Keratinocyte (primary cell): Measurements from ENCODE around the gene CHCHD10. TPM values are rescaled to one million over a fixed set of nuclear protein-coding genes. Genes with fewer than 3 reads are reported as not detected.

ENCODE experiments used
- DNase-seq: peaks from one replicate; pipeline ENCODE4 v3.0.0-alpha.2; 2011; ENCODE audit warnings: low read depth, missing footprints, low spot score
- FAIRE-seq: peaks from 2 replicates; lab custom pipeline; 2011; peaks lifted over from hg19 to GRCh38; lab: Jason Lieb, UNC
- H2AFZ ChIP-seq: 2 replicates; pipeline ENCODE4 v1.6.0; 2012; ENCODE audit warnings: low read length, control low read depth, inconsistent platforms; ENCODE audit not compliant: control insufficient read depth
- H3K27ac ChIP-seq: 2 replicates; pipeline ENCODE4 v1.5.1; 2011; ENCODE audit warnings: low read length; ENCODE audit not compliant: control insufficient read depth, insufficient read depth
- H3K27me3 ChIP-seq: 3 replicates; pipeline ENCODE4 v1.6.0; 2011; ENCODE audit warnings: low read length; ENCODE audit not compliant: control insufficient read depth, insufficient read depth; ENCODE audit errors: extremely low read depth
- H3K36me3 ChIP-seq, 2 experiments: 2 replicates in 1 of 2; 3 replicates in 1 of 2; pipeline ENCODE4 v1.5.1; 2011; ENCODE audit warnings: low read length in 2 of 2, mild to moderate bottlenecking in 1 of 2; ENCODE audit not compliant: control insufficient read depth in 2 of 2, insufficient read depth in 2 of 2; ENCODE audit errors: extremely low read depth in 1 of 2
- H3K4me1 ChIP-seq: 3 replicates; pipeline ENCODE4 v1.5.1; 2011; ENCODE audit warnings: low read length; ENCODE audit not compliant: control insufficient read depth, insufficient read depth; ENCODE audit errors: extremely low read depth
- H3K4me2 ChIP-seq: 3 replicates; pipeline ENCODE4 v1.6.0; 2011; ENCODE audit warnings: low read depth, low read length; ENCODE audit not compliant: control insufficient read depth, insufficient read depth; ENCODE audit errors: extremely low read depth
- H3K4me3 ChIP-seq, 3 experiments: fragments of 200-600 bp in 1 of 3; sonication (generic) in 1 of 3; 2 replicates in 2 of 3; 3 replicates in 1 of 3; pipeline ENCODE4 v1.5.1; 2011 to 2016; ENCODE audit warnings: low read length in 3 of 3, mild to moderate bottlenecking in 3 of 3, control low read depth in 2 of 3, inconsistent platforms in 1 of 3, low read depth in 1 of 3, mixed read lengths in 1 of 3, mixed run types in 1 of 3, moderate library complexity in 1 of 3; ENCODE audit not compliant: control insufficient read depth in 2 of 3, insufficient read depth in 2 of 3; ENCODE audit errors: extremely low read depth in 1 of 3
- H3K79me2 ChIP-seq: 2 replicates; pipeline ENCODE4 v1.6.0; 2012; ENCODE audit warnings: low read length; ENCODE audit not compliant: control insufficient read depth, insufficient read depth
- H3K9ac ChIP-seq: 3 replicates; pipeline ENCODE4 v1.6.0; 2011; ENCODE audit warnings: low read length; ENCODE audit not compliant: control insufficient read depth, insufficient read depth; ENCODE audit errors: extremely low read depth
- H3K9me1 ChIP-seq: 3 replicates; pipeline ENCODE4 v1.6.0; 2011; ENCODE audit warnings: low read length; ENCODE audit not compliant: control insufficient read depth, insufficient read depth; ENCODE audit errors: extremely low read depth
- H3K9me3 ChIP-seq: 2 replicates; pipeline ENCODE4 v1.5.1; 2012; ENCODE audit warnings: low read depth, low read length; ENCODE audit not compliant: control insufficient read depth
- H4K20me1 ChIP-seq: 3 replicates; pipeline ENCODE4 v1.6.0; 2011; ENCODE audit warnings: low read length; ENCODE audit not compliant: control insufficient read depth, insufficient read depth; ENCODE audit errors: extremely low read depth
- EZH2 ChIP-seq: IDR thresholded peaks from one replicate; pipeline ENCODE4 v1.6.1; 2012; ENCODE audit warnings: inconsistent platforms, mild to moderate bottlenecking, low read length, moderate library complexity
- dilution Hi-C: fragments of 300-500 bp; cut with MboI; formaldehyde crosslinking; loops from one replicate; pipeline ENCODE4 v1.7.0; 2020; ENCODE audit warnings: low sequenced_read_pairs; ENCODE audit not compliant: extremely low pct_ligation_motif_present
- polyA plus RNA-seq, 5 experiments: library from polyadenylated mRNA; depleted of rRNA in 3 of 5; stranded (reverse) in 3 of 5; stranded (forward) in 1 of 5; unstranded in 1 of 5; fragments of >200 nt; gene quantifications; 1 replicate in 1 of 5; 2 replicates in 3 of 5; 3 replicates in 1 of 5; pipeline versions ENCODE4 v1.2.1 to v1.2.3, GENCODE V29; 2011 to 2012; ENCODE audit warnings: missing spikeins in 2 of 5, low read depth in 1 of 5, low replicate concordance in 1 of 5
- TF ChIP-seq, protein P1 (sequence below), 3 experiments: IDR thresholded peaks in 1 of 3; conservative IDR thresholded peaks in 1 of 3; optimal IDR thresholded peaks in 1 of 3; 2 replicates in 2 of 3; 3 replicates in 1 of 3; pipeline versions ENCODE3 to v1.5.1; 2011; ENCODE audit warnings: low read length in 3 of 3, mild to moderate bottlenecking in 3 of 3, moderate library complexity in 2 of 3, control low read depth in 1 of 3, inconsistent platforms in 1 of 3; ENCODE audit not compliant: insufficient read depth in 2 of 3; ENCODE audit errors: extremely low read depth in 1 of 3

Gene CHCHD10
- polyA plus RNA-seq, 1 donor (not counting 4 experiments of a cell fraction or from before 2014, with no cell fraction given) = 10.4 TPM

DNA sequence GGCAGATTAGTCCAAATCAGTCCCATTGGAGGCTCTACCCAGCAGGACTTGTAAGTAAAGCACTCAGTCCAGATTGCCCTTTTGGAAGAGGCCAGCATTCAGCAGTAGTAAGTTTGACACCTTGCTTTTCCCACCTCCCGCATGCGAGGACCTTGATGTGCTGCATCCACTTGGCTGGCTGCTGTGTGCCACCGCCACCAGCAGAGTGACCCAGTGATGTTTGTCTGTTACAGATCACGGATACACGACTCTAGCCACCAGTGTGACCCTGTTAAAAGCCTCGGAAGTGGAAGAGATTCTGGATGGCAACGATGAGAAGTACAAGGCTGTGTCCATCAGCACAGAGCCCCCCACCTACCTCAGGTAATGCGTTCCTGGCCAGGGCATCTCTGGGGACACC lies 25.6 kb upstream of the CHCHD10 start:
- Histone ChIP-seq H3K4me2 (no peak overlapping the region), H3K9me1 (no peaks in the 10 kb centered on the region), H3K4me3 (no peak overlapping the region), H3K36me3 (peaks cover 22 to 25% of the 10 kb centered on the region in 2 experiments), H4K20me1 (peaks cover 6% of the 10 kb centered on the region), H3K4me1 (no peaks in the 10 kb centered on the region), H3K79me2 (peaks cover 41% of the 10 kb centered on the region), H2AFZ (no peak overlapping the region), H3K9ac (no peak overlapping the region), H3K27me3 (no peaks in the 10 kb centered on the region), H3K27ac (no peak overlapping the region), H3K9me3 (no peaks in the 10 kb centered on the region)
- no peak for DNase-seq
- TF ChIP-seq EZH2 = no peak
- TF ChIP-seq, protein P1, sequence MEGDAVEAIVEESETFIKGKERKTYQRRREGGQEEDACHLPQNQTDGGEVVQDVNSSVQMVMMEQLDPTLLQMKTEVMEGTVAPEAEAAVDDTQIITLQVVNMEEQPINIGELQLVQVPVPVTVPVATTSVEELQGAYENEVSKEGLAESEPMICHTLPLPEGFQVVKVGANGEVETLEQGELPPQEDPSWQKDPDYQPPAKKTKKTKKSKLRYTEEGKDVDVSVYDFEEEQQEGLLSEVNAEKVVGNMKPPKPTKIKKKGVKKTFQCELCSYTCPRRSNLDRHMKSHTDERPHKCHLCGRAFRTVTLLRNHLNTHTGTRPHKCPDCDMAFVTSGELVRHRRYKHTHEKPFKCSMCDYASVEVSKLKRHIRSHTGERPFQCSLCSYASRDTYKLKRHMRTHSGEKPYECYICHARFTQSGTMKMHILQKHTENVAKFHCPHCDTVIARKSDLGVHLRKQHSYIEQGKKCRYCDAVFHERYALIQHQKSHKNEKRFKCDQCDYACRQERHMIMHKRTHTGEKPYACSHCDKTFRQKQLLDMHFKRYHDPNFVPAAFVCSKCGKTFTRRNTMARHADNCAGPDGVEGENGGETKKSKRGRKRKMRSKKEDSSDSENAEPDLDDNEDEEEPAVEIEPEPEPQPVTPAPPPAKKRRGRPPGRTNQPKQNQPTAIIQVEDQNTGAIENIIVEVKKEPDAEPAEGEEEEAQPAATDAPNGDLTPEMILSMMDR (optimal IDR thresholded peaks at IDR 0.05 in 1 of 3, IDR thresholded peaks at IDR 0.05 in 1 of 3, conservative IDR thresholded peaks at IDR 0.05 in 1 of 3; ENCODE audit: extremely low read depth in 1 of 3, insufficient read depth in 2 of 3, low read length in 3 of 3) = no peak
- dilution Hi-C loops = no loop called here
- FAIRE-seq = no peak

DNA sequence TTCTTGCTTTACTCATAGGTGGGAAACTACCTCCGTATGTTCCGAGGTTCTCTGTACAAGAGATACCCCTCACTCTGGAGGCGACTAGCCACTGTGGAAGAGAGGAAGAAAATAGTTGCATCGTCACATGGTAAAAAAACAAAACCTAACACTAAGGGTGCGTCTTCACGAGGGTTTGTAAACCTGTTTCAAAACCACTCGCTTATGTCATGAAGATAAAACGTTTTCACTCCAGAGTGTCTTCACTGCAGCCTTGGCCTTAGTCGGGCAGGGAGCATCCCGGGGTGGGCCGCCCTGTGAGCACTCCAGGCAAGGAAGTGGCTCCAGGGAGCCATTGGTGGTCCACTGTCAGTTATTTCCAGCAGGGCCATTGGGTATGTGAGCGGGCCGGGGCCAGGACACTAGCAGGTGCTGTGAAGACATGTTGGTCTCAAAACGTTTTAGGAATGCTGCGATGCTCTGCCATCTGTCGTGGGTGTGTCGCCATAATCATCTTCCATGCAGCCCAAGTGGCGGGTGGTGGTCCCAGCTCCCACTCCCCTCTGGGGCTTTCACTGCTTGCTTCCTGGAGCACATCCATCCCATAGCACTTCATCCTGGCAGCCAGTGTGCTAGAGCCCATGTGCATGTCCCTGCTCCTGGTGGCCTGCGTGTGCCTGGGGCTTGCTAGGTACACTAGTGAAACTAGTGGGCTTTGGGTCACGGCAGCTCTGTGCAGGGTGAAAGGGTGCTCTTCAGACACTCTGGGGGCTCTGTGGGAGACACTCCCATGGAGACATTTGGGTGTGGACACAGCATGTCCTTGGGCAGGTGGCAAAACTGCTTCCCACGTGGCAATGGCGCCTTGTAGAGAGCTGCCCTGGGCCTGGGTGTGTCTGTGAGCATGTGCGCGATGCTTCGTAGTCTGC lies 24.2 kb upstream of the CHCHD10 start:
- H4K20me1 ChIP-seq = peaks cover 13% of the 10 kb centered on the region

More for the DNA sequence above, 24.2 kb upstream of the CHCHD10 start:
- H3K9me1 ChIP-seq = no peaks in the 10 kb centered on the region
- no peak overlapping the region for H3K4me2 ChIP-seq
- peaks cover 51% of the 10 kb centered on the region for H3K79me2 ChIP-seq
- dilution Hi-C loops = no loop called here
- H3K9ac ChIP-seq = no peak overlapping the region
- FAIRE-seq (no peak), DNase-seq (no peak)
- no peaks in the 10 kb centered on the region for H3K9me3 ChIP-seq
- H2AFZ ChIP-seq = no peak overlapping the region
- peaks cover 5% of the 10 kb centered on the region for H3K4me1 ChIP-seq
- TF ChIP-seq EZH2 = no peak
- TF ChIP-seq, protein P1 (optimal IDR thresholded peaks at IDR 0.05 in 1 of 3, IDR thresholded peaks at IDR 0.05 in 1 of 3, conservative IDR thresholded peaks at IDR 0.05 in 1 of 3; ENCODE audit: extremely low read depth in 1 of 3, insufficient read depth in 2 of 3, low read length in 3 of 3) = no peak
- no peak overlapping the region for H3K27ac ChIP-seq
- H3K36me3 ChIP-seq = peaks cover 17 to 21% of the 10 kb centered on the region in 2 experiments
- no peaks in the 10 kb centered on the region for H3K27me3 ChIP-seq
- no peak overlapping the region for H3K4me3 ChIP-seq
